T-helper 17 cell (primary cell): Measurements from ENCODE around the gene PTPRM. TPM values are rescaled to one million over a fixed set of nuclear protein-coding genes. Genes with fewer than 3 reads are reported as not detected.

Experiments used
- ATAC-seq: fragments of 150-1000 bp; cut with Tn5 transposase; 2 replicates; pipeline ENCODE4 v1.10.0; 2021; ENCODE audit warnings: mild to moderate bottlenecking, moderate library complexity
- DNase-seq, 3 donors: peaks; one replicate each; pipeline versions ENCODE4 v3.0.0 to v3.0.0-alpha.2; 2020 to 2021
- H3K9me3 ChIP-seq: one replicate; pipeline ENCODE4 v1.7.0; 2013; ENCODE audit warnings: low read length, mild to moderate bottlenecking; ENCODE audit not compliant: control insufficient read depth, poor library complexity, severe bottlenecking
- H3K27ac Mint-ChIP-seq: one replicate; pipeline ENCODE4 v1.8.0; 2022; ENCODE audit warnings: mild to moderate bottlenecking, moderate library complexity, mixed read lengths
- H3K27me3 Mint-ChIP-seq: one replicate; pipeline ENCODE4 v1.8.0; 2022; ENCODE audit warnings: mixed read lengths
- H3K36me3 Mint-ChIP-seq: one replicate; pipeline ENCODE4 v1.8.0; 2022; ENCODE audit warnings: low read depth, mixed read lengths
- H3K4me1 Mint-ChIP-seq: one replicate; pipeline ENCODE4 v1.8.0; 2022; ENCODE audit warnings: mild to moderate bottlenecking, mixed read lengths
- H3K4me3 Mint-ChIP-seq: one replicate; pipeline ENCODE4 v1.8.0; 2022; ENCODE audit warnings: mild to moderate bottlenecking, moderate library complexity, mixed read lengths
- total RNA-seq, 4 donors: library from RNA in 2 of 4; stranded (reverse) in 2 of 4; gene quantifications; one replicate each; pipeline ENCODE4 v1.2.3 and lab custom pipeline; 2022 to 2026

Gene PTPRM
- total RNA-seq, 2 donors from 2014 or later: 25.6 to 44.8 TPM

DNA sequence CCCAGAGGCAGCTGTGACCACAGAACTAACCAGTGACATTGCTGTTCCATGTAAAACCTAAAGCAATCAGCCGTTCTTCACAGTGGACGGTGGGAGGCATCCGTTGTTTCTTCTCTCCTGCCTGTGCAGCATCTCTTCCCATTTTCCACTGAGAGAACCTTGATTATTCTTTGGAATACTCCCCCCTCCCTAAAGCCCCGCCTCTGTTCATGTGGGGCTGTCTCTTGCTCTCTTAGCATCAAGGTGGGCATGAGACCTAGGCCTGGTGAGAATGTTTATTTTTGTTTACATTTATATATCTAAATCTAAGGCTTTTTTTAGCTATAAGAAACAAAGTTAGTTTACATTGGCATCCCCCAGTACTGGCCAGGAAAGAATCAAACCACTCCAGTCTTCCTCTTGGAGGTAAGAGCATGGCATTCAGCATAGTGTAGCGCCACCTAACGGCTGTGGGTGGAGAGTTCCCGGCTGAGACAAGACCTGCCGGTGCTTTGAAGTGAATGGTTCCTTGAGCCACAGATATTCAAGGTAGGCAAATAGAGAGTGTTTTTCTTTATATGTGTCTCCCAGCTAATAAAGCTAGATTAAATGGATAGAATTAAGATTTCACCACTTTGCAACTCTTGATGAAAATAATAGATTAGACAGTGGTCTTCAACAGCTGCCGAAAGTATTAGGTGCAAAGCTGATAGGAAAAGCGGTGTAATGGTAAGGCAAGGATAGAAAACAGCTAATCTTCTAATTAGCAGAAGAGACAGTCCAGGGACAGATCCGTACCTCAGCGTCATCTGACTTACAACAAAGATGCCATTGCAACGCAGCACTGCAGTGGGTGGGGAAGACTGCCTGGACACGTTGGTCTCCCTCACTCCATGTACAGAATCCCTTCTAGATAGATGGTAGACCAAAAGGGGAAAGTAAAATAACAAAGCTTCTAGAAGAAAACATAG is 822.5 kb downstream of the PTPRM start:
- Mint-ChIP-seq H3K4me1 (peaks cover 2% of the 10 kb centered on the region), H3K27ac (no peak overlapping the region), H3K36me3 (no peaks in the 10 kb centered on the region), H3K4me3 (no peak overlapping the region), H3K27me3 (no peaks in the 10 kb centered on the region)
- no peaks in the 10 kb centered on the region for H3K9me3 ChIP-seq
- DNase-seq (no peak), ATAC-seq (peak; percentile 32)

DNA sequence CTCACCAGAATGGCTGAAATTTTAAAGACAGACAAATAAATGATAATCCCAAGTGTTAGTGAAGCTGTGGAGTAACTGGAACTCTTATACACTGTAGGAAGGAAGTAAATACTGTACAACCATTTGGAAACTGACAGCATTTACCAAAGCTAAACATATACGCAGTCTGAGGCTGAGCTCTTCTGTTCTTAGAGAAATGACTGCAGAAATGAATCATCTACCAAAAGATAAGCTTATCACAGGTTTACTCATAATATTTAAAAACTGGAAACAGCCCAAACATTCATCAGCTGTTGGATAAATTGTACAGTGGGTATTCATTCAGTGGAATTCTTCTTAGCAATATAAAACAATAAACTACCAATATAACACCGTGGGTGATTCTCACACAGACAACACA is 824.0 kb downstream of the PTPRM start:
- Mint-ChIP-seq H3K27me3 (no peaks in the 10 kb centered on the region), H3K4me1 (peaks cover 2% of the 10 kb centered on the region), H3K27ac (no peak overlapping the region), H3K36me3 (no peaks in the 10 kb centered on the region), H3K4me3 (no peak overlapping the region)
- no peaks in the 10 kb centered on the region for H3K9me3 ChIP-seq
- DNase-seq: no peak
- ATAC-seq: no peak

- no peaks in the 10 kb centered on the region for H3K27me3 Mint-ChIP-seq
- H3K4me1 Mint-ChIP-seq: no peaks in the 10 kb centered on the region
- no peak overlapping the region for H3K27ac Mint-ChIP-seq
- H3K9me3 ChIP-seq: no peaks in the 10 kb centered on the region
- no peak overlapping the region for H3K4me3 Mint-ChIP-seq
- no peaks in the 10 kb centered on the region for H3K36me3 Mint-ChIP-seq
- ATAC-seq (no peak), DNase-seq (no peak)
Measured at GRCh38 chr18:8396254-8396653, 829.1 kb downstream of the PTPRM start.

GRCh38 chr18:8397034-8397433 is 829.9 kb downstream of the PTPRM start:
- H3K4me1 Mint-ChIP-seq: no peaks in the 10 kb centered on the region

GRCh38 chr18:8399138-8399537 is 832.0 kb downstream of the PTPRM start:
- DNase-seq (no peak), ATAC-seq (no peak)
- no peak overlapping the region for H3K27ac Mint-ChIP-seq
- no peaks in the 10 kb centered on the region for H3K9me3 ChIP-seq
- no peaks in the 10 kb centered on the region for H3K4me1 Mint-ChIP-seq
- H3K36me3 Mint-ChIP-seq: no peaks in the 10 kb centered on the region
- no peaks in the 10 kb centered on the region for H3K27me3 Mint-ChIP-seq
- H3K4me3 Mint-ChIP-seq: no peak overlapping the region

More at GRCh38 chr18:8397034-8397433, 829.9 kb downstream of the PTPRM start:
- Mint-ChIP-seq H3K27me3 (no peaks in the 10 kb centered on the region), H3K4me3 (no peak overlapping the region), H3K27ac (peak overlapping the region; percentile 41), H3K36me3 (no peaks in the 10 kb centered on the region)
- H3K9me3 ChIP-seq: no peaks in the 10 kb centered on the region
- ATAC-seq (no peak), DNase-seq (no peak)

DNA sequence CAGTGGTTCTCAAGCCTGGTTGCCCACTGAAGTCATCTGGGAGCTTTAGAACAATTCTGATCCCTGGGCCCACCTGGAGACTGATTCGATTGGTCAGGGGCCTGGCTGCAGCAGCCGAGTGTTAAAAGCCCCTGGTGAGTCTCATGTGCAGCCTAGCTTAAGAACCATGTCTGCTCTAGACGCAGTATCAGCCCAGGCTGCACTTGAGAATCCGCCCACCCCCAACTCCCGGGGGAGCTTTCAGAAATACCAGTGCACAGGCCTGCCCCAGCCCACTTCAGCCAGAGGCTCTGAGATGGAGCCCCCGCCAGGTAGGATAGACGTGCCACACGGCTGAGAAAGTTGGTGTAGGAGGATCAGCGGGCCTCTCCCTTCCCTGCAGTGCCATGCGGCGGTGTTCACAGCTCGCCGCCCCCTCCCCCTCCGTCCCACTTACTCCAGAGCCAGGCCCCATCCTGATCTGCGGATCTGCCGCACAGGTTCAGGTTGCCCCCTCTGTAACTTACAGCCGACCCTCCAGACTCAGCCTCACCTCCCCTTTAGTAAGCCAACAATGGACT is 833.2 kb downstream of the PTPRM start:
- no peak overlapping the region for H3K4me3 Mint-ChIP-seq
- no peaks in the 10 kb centered on the region for H3K9me3 ChIP-seq
- no peaks in the 10 kb centered on the region for H3K27me3 Mint-ChIP-seq
- H3K27ac Mint-ChIP-seq: no peak overlapping the region
- no peaks in the 10 kb centered on the region for H3K36me3 Mint-ChIP-seq
- no peaks in the 10 kb centered on the region for H3K4me1 Mint-ChIP-seq
- ATAC-seq (no peak), DNase-seq (no peak)

DNA sequence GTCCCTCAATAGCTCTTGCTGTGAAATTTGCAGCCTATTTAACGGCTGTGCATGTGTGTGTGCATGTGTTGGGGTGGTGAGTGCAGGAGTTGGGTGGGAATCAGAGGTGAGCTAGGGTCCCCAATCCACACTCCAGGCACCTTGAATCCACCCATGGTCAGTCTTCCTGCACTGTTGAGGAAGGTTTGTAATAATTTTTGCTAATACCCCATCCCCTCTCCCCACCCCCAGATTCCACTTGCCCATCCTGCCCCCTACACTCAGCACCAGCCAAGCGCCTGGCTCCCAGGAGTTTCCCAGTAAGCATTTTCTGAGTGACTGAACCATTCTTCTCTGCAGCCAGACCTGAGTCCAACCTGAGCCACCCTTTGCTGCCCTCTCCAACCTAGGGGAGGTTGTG is 833.7 kb downstream of the PTPRM start:
- H3K9me3 ChIP-seq: no peaks in the 10 kb centered on the region
- Mint-ChIP-seq H3K27me3 (no peaks in the 10 kb centered on the region), H3K4me3 (no peak overlapping the region), H3K36me3 (no peaks in the 10 kb centered on the region), H3K27ac (no peak overlapping the region), H3K4me1 (no peaks in the 10 kb centered on the region)
- DNase-seq (no peak), ATAC-seq (no peak)

DNA sequence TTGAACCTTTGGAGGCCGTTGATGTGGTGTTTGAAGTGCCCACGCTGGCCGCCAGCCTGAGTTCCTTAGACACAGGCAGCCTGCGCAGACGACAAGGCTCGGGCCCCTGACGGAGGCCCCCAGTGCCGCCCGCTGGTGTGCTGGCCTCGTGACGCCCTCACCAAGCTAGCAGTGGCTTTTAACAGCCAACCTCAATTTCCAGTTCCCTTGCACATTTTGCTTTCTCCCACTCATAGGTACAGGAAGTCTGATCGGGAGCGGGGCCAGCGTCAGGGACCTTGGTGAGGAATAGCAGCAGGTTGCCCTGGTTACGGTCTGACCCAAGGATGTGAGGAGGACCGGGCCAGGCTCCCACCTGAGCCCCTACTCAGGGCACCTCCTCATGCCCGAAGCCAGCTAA is 834.5 kb downstream of the PTPRM start:
- no peak overlapping the region for H3K27ac Mint-ChIP-seq
- no peaks in the 10 kb centered on the region for H3K9me3 ChIP-seq
- H3K36me3 Mint-ChIP-seq: no peaks in the 10 kb centered on the region
- ATAC-seq: no peak
- no peaks in the 10 kb centered on the region for H3K27me3 Mint-ChIP-seq
- no peaks in the 10 kb centered on the region for H3K4me1 Mint-ChIP-seq
- no peak overlapping the region for H3K4me3 Mint-ChIP-seq
- DNase-seq: no peak

DNA sequence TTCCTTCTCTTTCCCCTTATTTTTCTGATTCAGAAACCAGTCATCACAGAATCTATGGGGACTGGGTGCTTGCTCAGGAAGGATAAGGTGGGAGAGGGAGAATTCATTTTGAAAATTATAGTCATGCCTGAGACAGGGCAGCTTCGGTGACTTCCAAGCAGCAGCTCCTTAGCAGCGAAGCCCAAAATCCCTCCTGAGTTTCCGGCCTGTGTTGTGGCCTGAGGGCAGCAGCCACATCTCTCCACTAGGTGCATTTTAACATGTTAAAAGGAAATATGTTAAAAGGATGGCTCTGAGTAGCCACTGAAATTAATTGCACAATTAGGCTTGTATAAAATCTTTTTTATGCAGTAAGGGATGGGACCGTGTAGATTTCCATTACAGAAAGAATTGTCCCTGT is 835.1 kb downstream of the PTPRM start:
- no peaks in the 10 kb centered on the region for H3K4me1 Mint-ChIP-seq
- H3K4me3 Mint-ChIP-seq: no peak overlapping the region
- H3K27me3 Mint-ChIP-seq: no peaks in the 10 kb centered on the region
- no peaks in the 10 kb centered on the region for H3K9me3 ChIP-seq
- DNase-seq (no peak), ATAC-seq (no peak)
- no peak overlapping the region for H3K27ac Mint-ChIP-seq
- H3K36me3 Mint-ChIP-seq: no peaks in the 10 kb centered on the region

- no peaks in the 10 kb centered on the region for H3K36me3 Mint-ChIP-seq
- no peak for DNase-seq
- H3K27me3 Mint-ChIP-seq: no peaks in the 10 kb centered on the region
- H3K4me1 Mint-ChIP-seq: no peaks in the 10 kb centered on the region
- no peak overlapping the region for H3K4me3 Mint-ChIP-seq
- no peak for ATAC-seq
- no peaks in the 10 kb centered on the region for H3K9me3 ChIP-seq
- no peak overlapping the region for H3K27ac Mint-ChIP-seq
Measured at GRCh38 chr18:8403713-8404112, 836.6 kb downstream of the PTPRM start.

DNA sequence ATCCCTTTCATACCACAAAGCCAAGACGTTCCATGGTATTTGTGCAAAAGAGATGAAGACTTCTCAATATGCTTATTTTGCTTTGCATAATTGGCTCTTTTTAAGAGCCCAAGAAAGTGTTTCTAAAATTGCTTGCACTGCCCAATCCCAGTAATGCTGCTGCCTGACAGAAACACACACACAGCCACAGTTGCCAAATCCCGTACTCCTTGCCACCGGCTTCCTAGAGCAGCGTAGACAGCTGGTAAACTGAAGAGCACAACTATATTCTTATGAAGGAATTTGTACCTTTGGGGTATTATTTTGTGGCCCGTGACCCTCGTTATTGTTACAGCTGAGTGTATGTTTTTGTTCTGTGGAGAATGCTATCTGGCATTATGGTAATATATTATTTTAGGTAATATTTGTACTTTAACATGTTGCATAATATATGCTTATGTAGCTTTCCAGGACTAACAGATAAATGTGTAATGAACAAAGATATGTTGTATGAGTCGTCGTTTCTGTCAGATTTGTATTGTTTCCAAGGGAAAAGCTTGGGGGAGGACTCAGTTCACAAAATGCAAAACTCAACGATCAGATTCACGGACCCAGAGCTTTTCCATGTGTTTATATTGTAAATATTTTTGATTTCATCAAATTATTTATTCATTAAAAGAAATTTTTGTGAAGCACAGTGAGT is 839.2 kb downstream of the PTPRM start:
- Mint-ChIP-seq H3K27me3 (no peaks in the 10 kb centered on the region), H3K4me3 (no peak overlapping the region), H3K4me1 (no peaks in the 10 kb centered on the region), H3K36me3 (no peaks in the 10 kb centered on the region), H3K27ac (no peak overlapping the region)
- ATAC-seq (no peak), DNase-seq (no peak)
- H3K9me3 ChIP-seq: no peaks in the 10 kb centered on the region

DNA sequence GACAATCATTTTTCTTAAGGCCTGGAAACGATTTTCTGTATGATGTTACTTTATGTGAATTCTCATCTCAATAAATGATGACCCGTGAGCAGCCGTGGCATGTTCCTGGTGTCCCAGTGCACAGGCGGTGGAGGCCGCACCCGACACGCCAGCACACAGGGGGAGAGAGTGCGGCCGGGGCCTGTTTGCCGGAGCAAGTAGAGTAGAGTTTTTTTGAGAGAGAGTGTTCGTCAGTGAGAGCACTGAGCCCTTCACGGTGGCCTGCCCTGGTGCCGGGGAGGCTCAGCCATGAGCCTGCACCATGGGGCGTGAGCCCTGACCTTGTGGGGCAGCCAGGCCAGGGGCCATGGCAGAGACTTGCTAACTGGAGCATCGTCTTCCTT is 839.7 kb downstream of the PTPRM start:
- Mint-ChIP-seq H3K27ac (no peak overlapping the region), H3K4me3 (no peak overlapping the region), H3K4me1 (no peaks in the 10 kb centered on the region), H3K36me3 (no peaks in the 10 kb centered on the region), H3K27me3 (no peaks in the 10 kb centered on the region)
- no peaks in the 10 kb centered on the region for H3K9me3 ChIP-seq
- DNase-seq (no peak), ATAC-seq (no peak)

DNA sequence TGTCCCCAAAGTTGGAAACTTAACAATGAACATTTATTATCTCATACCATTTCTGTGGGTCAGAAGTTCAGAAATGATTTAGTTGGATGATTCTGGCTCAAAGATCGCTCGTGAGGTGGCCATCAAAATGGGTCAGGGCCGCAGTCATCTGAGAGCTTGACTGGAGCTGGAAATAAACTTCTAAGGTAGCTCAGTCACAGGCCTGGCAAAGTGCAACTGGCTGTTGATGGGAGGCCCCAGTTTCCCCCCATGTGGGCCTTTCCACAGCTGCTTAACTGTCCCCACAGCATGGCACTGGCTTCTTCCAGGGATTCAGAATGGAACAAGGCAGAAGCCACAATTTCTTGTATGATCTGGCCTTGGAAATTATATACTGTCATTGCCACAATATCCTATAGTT is 842.0 kb downstream of the PTPRM start:
- Mint-ChIP-seq H3K27ac (no peak overlapping the region), H3K4me3 (no peak overlapping the region), H3K4me1 (no peaks in the 10 kb centered on the region), H3K36me3 (no peaks in the 10 kb centered on the region), H3K27me3 (no peaks in the 10 kb centered on the region)
- ATAC-seq (no peak), DNase-seq (no peak)
- H3K9me3 ChIP-seq: no peaks in the 10 kb centered on the region
